Neural progenitor cell (in vitro differentiated cells): Measurements from ENCODE around the gene KRT33A. TPM values are rescaled to one million over a fixed set of nuclear protein-coding genes. Genes with fewer than 3 reads are reported as not detected.

Experiments used
- DNase-seq: peaks from one replicate; pipeline ENCODE4 v3.0.0-alpha.2; 2016; ENCODE audit warnings: low spot score
- H2AFZ ChIP-seq: fragments of 200-600 bp; sonication (generic); replicated peaks from 2 replicates; pipeline ENCODE4 v1.6.1; 2016; ENCODE audit warnings: antibody characterized with exemption
- H3F3A ChIP-seq: fragments of 200-600 bp; sonication (generic); 2 replicates; pipeline ENCODE4 v1.6.1; 2016; ENCODE audit warnings: antibody characterized with exemption, low read depth
- H3K27ac ChIP-seq: fragments of 200-600 bp; sonication (generic); 2 replicates; pipeline ENCODE4 v1.5.1; 2016; ENCODE audit warnings: mild to moderate bottlenecking
- H3K27me3 ChIP-seq: fragments of 200-600 bp; sonication (generic); 2 replicates; pipeline ENCODE4 v1.6.1; 2016; ENCODE audit warnings: mild to moderate bottlenecking, moderate library complexity
- H3K36me3 ChIP-seq: fragments of 200-600 bp; sonication (generic); 2 replicates; pipeline ENCODE4 v1.5.1; 2016
- H3K4me1 ChIP-seq: fragments of 200-600 bp; sonication (generic); 2 replicates; pipeline ENCODE4 v1.6.1; 2016; ENCODE audit warnings: mixed run types
- H3K4me2 ChIP-seq: fragments of 200-600 bp; sonication (generic); 2 replicates; pipeline ENCODE4 v1.6.1; 2016
- H3K4me3 ChIP-seq: fragments of 200-600 bp; sonication (generic); 2 replicates; pipeline ENCODE4 v1.5.1; 2016
- H3K79me2 ChIP-seq: fragments of 200-600 bp; sonication (generic); 2 replicates; pipeline ENCODE4 v1.6.1; 2016; ENCODE audit warnings: low read depth
- H3K9ac ChIP-seq: fragments of 200-600 bp; sonication (generic); 2 replicates; pipeline ENCODE4 v1.6.1; 2016
- H3K9me3 ChIP-seq: fragments of 200-600 bp; sonication (generic); 2 replicates; pipeline ENCODE4 v1.5.1; 2016; ENCODE audit warnings: low read depth
- H4K20me1 ChIP-seq: fragments of 200-600 bp; sonication (generic); 2 replicates; pipeline ENCODE4 v1.6.1; 2016; ENCODE audit warnings: low read depth
- H3K27ac Mint-ChIP-seq: 3 replicates; pipeline ENCODE4 v1.8.0; 2021; ENCODE audit warnings: mixed read lengths
- H3K27me3 Mint-ChIP-seq: 2 replicates; pipeline ENCODE4 v1.8.0; 2022; ENCODE audit warnings: low read depth, mild to moderate bottlenecking, inconsistent platforms, moderate library complexity, mixed read lengths; ENCODE audit not compliant: insufficient read depth
- H3K36me3 Mint-ChIP-seq: 3 replicates; pipeline ENCODE4 v1.8.0; 2021; ENCODE audit warnings: mixed read lengths
- H3K4me1 Mint-ChIP-seq: 3 replicates; pipeline ENCODE4 v1.8.0; 2021; ENCODE audit warnings: mixed read lengths
- H3K4me3 Mint-ChIP-seq: 3 replicates; pipeline ENCODE4 v1.8.0; 2021; ENCODE audit warnings: mild to moderate bottlenecking, moderate library complexity, mixed read lengths
- H3K9me3 Mint-ChIP-seq: 3 replicates; pipeline ENCODE4 v1.8.0; 2020; ENCODE audit warnings: mixed read lengths
- EZH2 ChIP-seq: fragments of 200-600 bp; sonication (generic); IDR thresholded peaks from 2 replicates; pipeline ENCODE4 v1.6.1; 2017; ENCODE audit warnings: antibody characterized with exemption, mild to moderate bottlenecking, moderate library complexity
- EZH2phosphoT487 ChIP-seq: fragments of 200-600 bp; sonication (generic); IDR thresholded peaks from 2 replicates; pipeline ENCODE4 v1.6.1; 2017; ENCODE audit warnings: antibody characterized with exemption
- total RNA-seq: library from RNA; depleted of rRNA; stranded (reverse); fragments of >200 nt; gene quantifications from 2 replicates; pipeline ENCODE4 v1.2.3, GENCODE V29; 2015; ENCODE audit warnings: low replicate concordance
- TF ChIP-seq, protein P1 (sequence below): fragments of 200-600 bp; sonication (generic); IDR thresholded peaks from 2 replicates; pipeline ENCODE4 v1.5.1; 2017; ENCODE audit warnings: antibody characterized with exemption, mild to moderate bottlenecking

Gene KRT33A
- total RNA-seq, 1 donor from 2014 or later: not detected

DNA sequence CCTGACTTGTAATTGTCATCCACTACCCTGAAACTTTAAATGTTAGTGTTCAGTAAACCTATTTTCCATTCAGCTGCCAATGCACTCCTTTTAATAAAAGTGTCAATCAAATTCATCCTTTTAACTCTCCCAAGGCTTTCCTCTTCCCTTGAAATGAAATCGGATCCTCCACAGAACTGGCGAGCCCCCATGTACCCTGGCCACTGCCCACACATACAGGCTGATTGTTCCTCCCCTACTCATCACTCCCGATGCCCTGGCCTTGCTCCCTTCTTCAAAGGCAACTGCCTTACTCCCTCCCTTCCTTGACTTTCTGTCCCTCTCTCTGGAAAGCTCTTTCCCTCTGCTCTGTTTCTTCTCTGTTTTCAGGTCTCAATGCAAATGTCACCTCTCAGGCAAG lies 7.6 kb downstream of the KRT33A start:
- Mint-ChIP-seq H3K27ac (no peak overlapping the region), H3K27me3 (no peaks in the 10 kb centered on the region), H3K9me3 (peaks cover 9% of the 10 kb centered on the region), H3K36me3 (no peaks in the 10 kb centered on the region), H3K4me3 (no peak overlapping the region), H3K4me1 (peaks cover 6% of the 10 kb centered on the region)
- no peaks in the 10 kb centered on the region for H3K79me2 ChIP-seq
- H3K4me2 ChIP-seq: no peak overlapping the region
- peaks cover 2% of the 10 kb centered on the region for H3K9me3 ChIP-seq
- H3K27me3 ChIP-seq: no peaks in the 10 kb centered on the region
- no peaks in the 10 kb centered on the region for H4K20me1 ChIP-seq
- H3K27ac ChIP-seq: no peak overlapping the region
- TF ChIP-seq, protein P1, sequence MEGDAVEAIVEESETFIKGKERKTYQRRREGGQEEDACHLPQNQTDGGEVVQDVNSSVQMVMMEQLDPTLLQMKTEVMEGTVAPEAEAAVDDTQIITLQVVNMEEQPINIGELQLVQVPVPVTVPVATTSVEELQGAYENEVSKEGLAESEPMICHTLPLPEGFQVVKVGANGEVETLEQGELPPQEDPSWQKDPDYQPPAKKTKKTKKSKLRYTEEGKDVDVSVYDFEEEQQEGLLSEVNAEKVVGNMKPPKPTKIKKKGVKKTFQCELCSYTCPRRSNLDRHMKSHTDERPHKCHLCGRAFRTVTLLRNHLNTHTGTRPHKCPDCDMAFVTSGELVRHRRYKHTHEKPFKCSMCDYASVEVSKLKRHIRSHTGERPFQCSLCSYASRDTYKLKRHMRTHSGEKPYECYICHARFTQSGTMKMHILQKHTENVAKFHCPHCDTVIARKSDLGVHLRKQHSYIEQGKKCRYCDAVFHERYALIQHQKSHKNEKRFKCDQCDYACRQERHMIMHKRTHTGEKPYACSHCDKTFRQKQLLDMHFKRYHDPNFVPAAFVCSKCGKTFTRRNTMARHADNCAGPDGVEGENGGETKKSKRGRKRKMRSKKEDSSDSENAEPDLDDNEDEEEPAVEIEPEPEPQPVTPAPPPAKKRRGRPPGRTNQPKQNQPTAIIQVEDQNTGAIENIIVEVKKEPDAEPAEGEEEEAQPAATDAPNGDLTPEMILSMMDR: no peak
- TF ChIP-seq EZH2phosphoT487: no peak
- no peak for TF ChIP-seq EZH2
- H3K4me3 ChIP-seq: no peak overlapping the region
- no peak overlapping the region for H2AFZ ChIP-seq
- no peaks in the 10 kb centered on the region for H3K36me3 ChIP-seq
- no peaks in the 10 kb centered on the region for H3K4me1 ChIP-seq
- DNase-seq: no peak
- no peaks in the 10 kb centered on the region for H3F3A ChIP-seq
- no peak overlapping the region for H3K9ac ChIP-seq

DNA sequence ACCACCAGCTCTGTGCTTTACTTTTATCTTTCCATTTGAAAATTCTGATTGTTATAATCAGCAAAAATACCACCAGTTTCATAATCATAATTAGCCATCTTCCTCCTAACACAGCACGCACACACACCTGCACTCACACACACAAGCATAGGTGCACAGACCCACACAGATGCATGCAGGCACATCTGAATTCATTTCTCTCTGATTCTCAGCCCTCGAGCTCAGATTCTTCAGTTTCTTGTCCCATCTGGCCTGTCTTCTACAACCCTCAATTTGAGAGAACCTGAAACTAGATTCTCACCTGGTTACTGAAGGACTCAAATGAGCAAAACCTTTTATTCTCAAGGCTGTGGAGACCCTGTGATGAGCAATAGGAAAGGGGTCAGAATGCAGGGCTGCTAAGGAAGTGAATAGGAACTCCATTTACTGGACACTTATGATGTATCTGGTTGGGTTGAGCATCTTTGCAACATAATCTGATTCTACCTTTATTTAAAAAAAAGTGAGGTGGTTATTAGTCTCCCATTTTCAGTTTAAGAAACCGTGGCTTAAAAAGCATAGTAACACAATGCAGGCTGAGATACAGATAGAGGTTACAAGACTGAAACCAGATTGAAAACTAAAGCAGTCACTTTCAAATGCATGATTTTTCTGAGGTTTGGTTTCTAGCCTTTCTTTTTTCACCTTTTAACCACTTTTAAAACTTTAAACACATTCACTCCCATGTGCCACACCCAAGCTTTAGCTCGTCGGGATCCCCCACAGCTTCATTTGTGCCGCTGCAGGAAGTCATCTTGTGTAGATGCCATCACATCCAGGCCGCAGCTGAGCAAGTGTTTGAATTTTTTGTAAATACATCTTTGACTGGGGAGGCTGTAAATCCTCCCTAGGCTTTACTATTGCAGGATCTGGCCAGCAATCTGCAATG lies 9.4 kb downstream of the KRT33A start:
- Histone ChIP-seq H3K4me1 (no peaks in the 10 kb centered on the region), H3K36me3 (no peaks in the 10 kb centered on the region), H3K27ac (no peak overlapping the region), H3K27me3 (no peaks in the 10 kb centered on the region), H3K9ac (no peak overlapping the region), H3K79me2 (no peaks in the 10 kb centered on the region), H3K4me3 (no peak overlapping the region), H3K9me3 (peaks cover 2% of the 10 kb centered on the region), H4K20me1 (no peaks in the 10 kb centered on the region), H3K4me2 (no peak overlapping the region), H3F3A (no peaks in the 10 kb centered on the region), H2AFZ (no peak overlapping the region)
- Mint-ChIP-seq H3K4me3 (no peak overlapping the region), H3K27me3 (no peaks in the 10 kb centered on the region), H3K4me1 (peaks cover 6% of the 10 kb centered on the region), H3K9me3 (peaks cover 9% of the 10 kb centered on the region), H3K27ac (no peak overlapping the region), H3K36me3 (no peaks in the 10 kb centered on the region)
- DNase-seq: no peak
- TF ChIP-seq EZH2 (no peak), EZH2phosphoT487 (no peak)
- TF ChIP-seq, protein P1: no peak

DNA sequence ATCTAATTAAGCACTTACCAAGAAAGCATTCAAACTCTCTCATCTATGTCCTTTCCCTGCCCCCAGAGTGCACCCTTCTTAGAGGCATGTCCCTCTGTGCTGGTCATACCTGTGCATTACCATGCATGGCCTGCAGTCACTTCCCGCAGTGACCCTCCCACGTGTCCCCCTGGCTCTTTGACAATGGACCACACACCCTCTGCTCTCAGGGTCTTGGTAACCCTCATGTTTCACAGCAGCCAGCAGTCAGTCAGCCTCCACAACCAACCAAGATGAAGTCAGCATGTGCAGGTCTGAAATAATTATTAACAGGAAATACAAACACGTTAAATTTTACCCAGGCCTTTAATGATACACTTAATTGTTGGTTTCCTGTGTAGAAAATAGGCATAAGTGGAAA lies 10.1 kb downstream of the KRT33A start:
- Histone ChIP-seq H3K4me2 (no peak overlapping the region), H3K9me3 (peaks cover 2% of the 10 kb centered on the region)

More for the DNA sequence above, 10.1 kb downstream of the KRT33A start:
- no peak overlapping the region for H3K4me3 ChIP-seq
- H3F3A ChIP-seq: no peaks in the 10 kb centered on the region
- DNase-seq: no peak
- no peaks in the 10 kb centered on the region for H3K27me3 ChIP-seq
- H3K36me3 Mint-ChIP-seq: no peaks in the 10 kb centered on the region
- H3K4me3 Mint-ChIP-seq: no peak overlapping the region
- no peaks in the 10 kb centered on the region for H3K4me1 ChIP-seq
- H3K27ac Mint-ChIP-seq: no peak overlapping the region
- H3K79me2 ChIP-seq: no peaks in the 10 kb centered on the region
- H3K36me3 ChIP-seq: no peaks in the 10 kb centered on the region
- H3K9ac ChIP-seq: no peak overlapping the region
- H3K27ac ChIP-seq: no peak overlapping the region
- no peak overlapping the region for H2AFZ ChIP-seq
- no peaks in the 10 kb centered on the region for H4K20me1 ChIP-seq
- no peaks in the 10 kb centered on the region for H3K27me3 Mint-ChIP-seq
- peaks cover 9% of the 10 kb centered on the region for H3K9me3 Mint-ChIP-seq
- peaks cover 6% of the 10 kb centered on the region for H3K4me1 Mint-ChIP-seq
- no peak for TF ChIP-seq EZH2phosphoT487
- TF ChIP-seq, protein P1: no peak
- TF ChIP-seq EZH2: no peak
